OCI-LY1 (cell line): ENCODE data around the gene MRPL19.

Source experiments
- H2AFZ ChIP-seq: fragments of 200-600 bp; sonication (generic), shearing (Covaris generic); 2 replicates; pipeline ENCODE4 v1.6.0; 2014; ENCODE audit warnings: antibody characterized with exemption, mild to moderate bottlenecking, low read length
- H3F3A ChIP-seq: fragments of 200-600 bp; sonication (generic), shearing (Covaris generic); 2 replicates; pipeline ENCODE4 v1.6.0; 2014; ENCODE audit warnings: mild to moderate bottlenecking, antibody characterized with exemption, low read length, moderate library complexity; ENCODE audit not compliant: insufficient read depth
- H3K27ac ChIP-seq: fragments of 200-600 bp; sonication (generic); 2 replicates; pipeline ENCODE4 v1.5.1; 2014; ENCODE audit warnings: low read length, mixed run types, mild to moderate bottlenecking, low read depth; ENCODE audit not compliant: poor library complexity, severe bottlenecking
- H3K27me3 ChIP-seq: fragments of 200-600 bp; sonication (generic); 2 replicates; pipeline ENCODE4 v1.6.0; 2014; ENCODE audit warnings: antibody characterized with exemption, mild to moderate bottlenecking, low read length, moderate library complexity; ENCODE audit not compliant: insufficient read depth
- H3K36me3 ChIP-seq: fragments of 200-600 bp; sonication (generic); 2 replicates; pipeline ENCODE4 v1.6.1; 2014; ENCODE audit warnings: mild to moderate bottlenecking, antibody characterized with exemption, low read length, moderate library complexity, mixed read lengths; ENCODE audit not compliant: insufficient read depth
- H3K4me1 ChIP-seq: fragments of 200-600 bp; sonication (generic); 2 replicates; pipeline ENCODE4 v1.5.1; 2014; ENCODE audit warnings: mild to moderate bottlenecking, low read length, moderate library complexity; ENCODE audit not compliant: insufficient read depth, severe bottlenecking
- H3K4me2 ChIP-seq: fragments of 200-600 bp; sonication (generic), shearing (Covaris generic); 2 replicates; pipeline ENCODE4 v1.6.1; 2014; ENCODE audit warnings: low read length
- H3K4me3 ChIP-seq: fragments of 200-600 bp; sonication (generic); 2 replicates; pipeline ENCODE4 v1.5.1; 2014; ENCODE audit warnings: low read length, low read depth, mild to moderate bottlenecking, mixed read lengths; ENCODE audit not compliant: poor library complexity, severe bottlenecking
- H3K79me2 ChIP-seq: fragments of 200-600 bp; shearing (Covaris generic); 2 replicates; pipeline ENCODE4 v1.6.1; 2016; ENCODE audit warnings: mixed run types, low read length, mixed read lengths; ENCODE audit not compliant: insufficient read depth
- H3K9ac ChIP-seq: fragments of 200-600 bp; sonication (generic), shearing (Covaris generic); 2 replicates; pipeline ENCODE4 v1.6.1; 2014; ENCODE audit warnings: mild to moderate bottlenecking, low read length, mixed read lengths
- H3K9me2 ChIP-seq: fragments of 200-600 bp; sonication (generic), shearing (Covaris generic); 2 replicates; pipeline ENCODE4 v1.6.1; 2014; ENCODE audit warnings: low read depth, mild to moderate bottlenecking, low read length, mixed read lengths
- H3K9me3 ChIP-seq: fragments of 200-600 bp; shearing (Covaris generic); 2 replicates; pipeline ENCODE4 v1.6.1; 2014; ENCODE audit warnings: low read length, mixed read lengths
- H4K20me1 ChIP-seq: fragments of 200-600 bp; sonication (generic), shearing (Covaris generic); 2 replicates; pipeline ENCODE4 v1.6.0; 2016; ENCODE audit warnings: mild to moderate bottlenecking, low read length; ENCODE audit not compliant: insufficient read depth
- CTCF ChIP-seq: fragments of 200-600 bp; sonication (generic), shearing (Covaris generic); IDR thresholded peaks from 2 replicates; pipeline ENCODE4 v1.5.1; 2017; ENCODE audit warnings: mild to moderate bottlenecking, antibody characterized with exemption, low read length, moderate library complexity, mixed read lengths
- EZH2 ChIP-seq: fragments of 200-600 bp; sonication (generic), shearing (Covaris generic); IDR thresholded peaks from 2 replicates; pipeline ENCODE4 v1.8.0; 2017; ENCODE audit warnings: borderline replicate concordance, mixed run types, mild to moderate bottlenecking, antibody characterized with exemption, low read length, moderate library complexity, mixed read lengths

The MRPL19 gene

GRCh38 chr2:75633620-75634019, 13.0 kb upstream of the MRPL19 start:
- Histone ChIP-seq H3K4me2 (no peak overlapping the region), H3F3A (no peaks in the 10 kb centered on the region), H3K27me3 (no peaks in the 10 kb centered on the region), H3K9me3 (no peaks in the 10 kb centered on the region), H4K20me1 (no peaks in the 10 kb centered on the region), H3K27ac (no peak overlapping the region), H3K79me2 (no peaks in the 10 kb centered on the region), H2AFZ (no peak overlapping the region), H3K36me3 (no peaks in the 10 kb centered on the region), H3K4me3 (no peak overlapping the region), H3K9ac (no peak overlapping the region), H3K9me2 (no peaks in the 10 kb centered on the region), H3K4me1 (no peaks in the 10 kb centered on the region)
- TF ChIP-seq EZH2 (no peak), CTCF (no peak)

- H4K20me1 ChIP-seq: no peaks in the 10 kb centered on the region
- H3K27ac ChIP-seq: no peak overlapping the region
- H3K4me2 ChIP-seq: no peak overlapping the region
- no peaks in the 10 kb centered on the region for H3K36me3 ChIP-seq
- H3K27me3 ChIP-seq: no peaks in the 10 kb centered on the region
- H2AFZ ChIP-seq: no peak overlapping the region
- H3K4me1 ChIP-seq: no peaks in the 10 kb centered on the region
- H3K79me2 ChIP-seq: no peaks in the 10 kb centered on the region
- no peak overlapping the region for H3K4me3 ChIP-seq
- H3F3A ChIP-seq: no peaks in the 10 kb centered on the region
- TF ChIP-seq CTCF: no peak
- TF ChIP-seq EZH2: no peak
- H3K9me2 ChIP-seq: no peaks in the 10 kb centered on the region
- H3K9ac ChIP-seq: no peak overlapping the region
- no peaks in the 10 kb centered on the region for H3K9me3 ChIP-seq
Measured at GRCh38 chr2:75634945-75635344, 11.6 kb upstream of the MRPL19 start.

- Histone ChIP-seq H3K9me2 (no peaks in the 10 kb centered on the region), H4K20me1 (no peaks in the 10 kb centered on the region), H3K4me3 (no peak overlapping the region), H3K79me2 (no peaks in the 10 kb centered on the region), H3K9ac (no peak overlapping the region), H3F3A (no peaks in the 10 kb centered on the region), H3K27ac (no peak overlapping the region), H3K27me3 (no peaks in the 10 kb centered on the region), H2AFZ (no peak overlapping the region), H3K36me3 (no peaks in the 10 kb centered on the region), H3K9me3 (no peaks in the 10 kb centered on the region), H3K4me2 (no peak overlapping the region), H3K4me1 (no peaks in the 10 kb centered on the region)
- no peak for TF ChIP-seq CTCF
Measured at GRCh38 chr2:75637568-75637967, 9.0 kb upstream of the MRPL19 start.
